ENCODE results near the gene HECTD4. TPM values are rescaled to one million over a fixed set of nuclear protein-coding genes. Genes with fewer than 3 reads are reported as not detected.

Gene HECTD4
- total and polyA plus RNA-seq, 9 of the 15 experiments (the other 6 are each of a cell fraction or from before 2014, with no cell fraction given), result 3.5 to 33.3 (median 13.5) TPM

DNA sequence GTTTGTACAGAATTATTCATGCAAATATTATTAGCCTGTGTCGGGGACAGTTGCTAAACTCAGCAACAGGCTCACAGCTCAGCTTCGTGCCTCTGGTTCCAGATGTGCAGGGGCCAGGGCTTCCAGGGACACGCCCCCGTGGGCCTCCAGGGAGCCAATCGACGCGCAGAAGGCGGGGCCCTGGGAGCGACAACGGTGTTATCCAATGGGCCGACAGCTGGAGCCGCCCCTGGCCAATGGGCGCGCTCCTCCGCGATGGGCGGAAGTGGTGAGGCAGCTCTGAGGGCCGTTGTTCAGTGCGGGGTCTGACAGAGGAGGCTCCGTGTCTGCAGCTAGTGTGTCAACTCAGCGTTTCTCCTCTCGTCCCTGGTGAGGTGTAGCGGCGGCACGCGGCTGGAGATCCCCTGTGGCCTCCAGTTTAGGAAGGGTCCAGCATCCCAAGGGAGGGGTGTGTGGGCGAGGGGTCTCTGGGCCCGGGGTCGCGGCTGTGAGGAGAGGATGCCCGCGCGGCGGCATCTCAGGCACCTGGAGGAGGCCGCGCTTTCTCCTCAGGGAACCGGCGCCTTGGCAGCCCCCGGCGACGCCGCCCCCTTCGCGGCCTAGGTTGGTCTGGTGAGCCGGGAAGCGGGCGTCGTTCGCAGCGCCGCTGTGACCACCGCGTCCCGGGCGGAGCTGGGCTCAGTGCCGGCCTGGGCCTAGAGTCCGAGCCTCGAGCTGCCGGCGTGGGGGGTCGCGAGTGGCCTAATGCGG is 256.8 kb downstream of the HECTD4 start, which contains the start of gene TRAFD1 (continued):
- TF ChIP-seq YY1 (IDR thresholded peaks at IDR 0.05; ENCODE audit: borderline replicate concordance in 1 of 3, control insufficient read depth in 1 of 3, extremely low read depth in 1 of 3, insufficient read depth in 3 of 3, insufficient read length in 1 of 3, insufficient replicate concordance in 2 of 3, low read depth in 1 of 3, low read length in 2 of 3) (peak in 1 of 3 experiments; percentile 8), SP2 (IDR thresholded peaks at IDR 0.05; ENCODE audit: extremely low read depth, low read depth, low read length, poor library complexity, severe bottlenecking) (peak; percentile 94), CREB1 (IDR thresholded peaks at IDR 0.05) (peak; percentile 65; the same call in 1 of the 2 replicates), CREB1 (CRISPR knock-in tag; IDR thresholded peaks at IDR 0.05) (peak; percentile 71), SMARCA5 (IDR thresholded peaks at IDR 0.05) (no peak), PTBP1 (IDR thresholded peaks at IDR 0.05; ENCODE audit: low read depth, low read length) (no peak), KAT2B (IDR thresholded peaks at IDR 0.05; ENCODE audit: low read depth, low read length) (no peak), NR4A1 (CRISPR knock-in tag; IDR thresholded peaks at IDR 0.05) (no peak), NR4A1 (tag; IDR thresholded peaks at IDR 0.05) (no peak), EWSR1 (IDR thresholded peaks at IDR 0.05; ENCODE audit: borderline replicate concordance, low read depth, partially characterized antibody) (no peak), ZNF239 (CRISPR knock-in tag; IDR thresholded peaks at IDR 0.05) (no peak), NFE2 (IDR thresholded peaks at IDR 0.05; ENCODE audit: low read depth) (no peak), ZNF212 (CRISPR knock-in tag; IDR thresholded peaks at IDR 0.05) (no peak), NBN (IDR thresholded peaks at IDR 0.05; ENCODE audit: low read depth) (no peak), DACH1 (IDR thresholded peaks at IDR 0.05; ENCODE audit: partially characterized antibody) (no peak)
- TF ChIP-seq, protein P1, sequence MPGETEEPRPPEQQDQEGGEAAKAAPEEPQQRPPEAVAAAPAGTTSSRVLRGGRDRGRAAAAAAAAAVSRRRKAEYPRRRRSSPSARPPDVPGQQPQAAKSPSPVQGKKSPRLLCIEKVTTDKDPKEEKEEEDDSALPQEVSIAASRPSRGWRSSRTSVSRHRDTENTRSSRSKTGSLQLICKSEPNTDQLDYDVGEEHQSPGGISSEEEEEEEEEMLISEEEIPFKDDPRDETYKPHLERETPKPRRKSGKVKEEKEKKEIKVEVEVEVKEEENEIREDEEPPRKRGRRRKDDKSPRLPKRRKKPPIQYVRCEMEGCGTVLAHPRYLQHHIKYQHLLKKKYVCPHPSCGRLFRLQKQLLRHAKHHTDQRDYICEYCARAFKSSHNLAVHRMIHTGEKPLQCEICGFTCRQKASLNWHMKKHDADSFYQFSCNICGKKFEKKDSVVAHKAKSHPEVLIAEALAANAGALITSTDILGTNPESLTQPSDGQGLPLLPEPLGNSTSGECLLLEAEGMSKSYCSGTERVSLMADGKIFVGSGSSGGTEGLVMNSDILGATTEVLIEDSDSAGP (CRISPR knock-in tag; IDR thresholded peaks at IDR 0.05), result 0 out of 2 replicates have a peak, but pooled peaks have one; percentile 17
- TF ChIP-seq, protein P2, sequence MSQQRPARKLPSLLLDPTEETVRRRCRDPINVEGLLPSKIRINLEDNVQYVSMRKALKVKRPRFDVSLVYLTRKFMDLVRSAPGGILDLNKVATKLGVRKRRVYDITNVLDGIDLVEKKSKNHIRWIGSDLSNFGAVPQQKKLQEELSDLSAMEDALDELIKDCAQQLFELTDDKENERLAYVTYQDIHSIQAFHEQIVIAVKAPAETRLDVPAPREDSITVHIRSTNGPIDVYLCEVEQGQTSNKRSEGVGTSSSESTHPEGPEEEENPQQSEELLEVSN (IDR thresholded peaks at IDR 0.05; ENCODE audit: borderline replicate concordance in 1 of 2, extremely low read depth in 1 of 2, insufficient read depth in 1 of 2, insufficient read length in 1 of 2, low read depth in 1 of 2, low read length in 1 of 2, poor library complexity in 1 of 2, severe bottlenecking in 1 of 2), result peak; percentile 36 to 55
- TF ChIP-seq, protein P3, sequence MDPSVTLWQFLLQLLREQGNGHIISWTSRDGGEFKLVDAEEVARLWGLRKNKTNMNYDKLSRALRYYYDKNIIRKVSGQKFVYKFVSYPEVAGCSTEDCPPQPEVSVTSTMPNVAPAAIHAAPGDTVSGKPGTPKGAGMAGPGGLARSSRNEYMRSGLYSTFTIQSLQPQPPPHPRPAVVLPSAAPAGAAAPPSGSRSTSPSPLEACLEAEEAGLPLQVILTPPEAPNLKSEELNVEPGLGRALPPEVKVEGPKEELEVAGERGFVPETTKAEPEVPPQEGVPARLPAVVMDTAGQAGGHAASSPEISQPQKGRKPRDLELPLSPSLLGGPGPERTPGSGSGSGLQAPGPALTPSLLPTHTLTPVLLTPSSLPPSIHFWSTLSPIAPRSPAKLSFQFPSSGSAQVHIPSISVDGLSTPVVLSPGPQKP (CRISPR knock-in tag; IDR thresholded peaks at IDR 0.05), result no peak
- TF ChIP-seq, protein P4, sequence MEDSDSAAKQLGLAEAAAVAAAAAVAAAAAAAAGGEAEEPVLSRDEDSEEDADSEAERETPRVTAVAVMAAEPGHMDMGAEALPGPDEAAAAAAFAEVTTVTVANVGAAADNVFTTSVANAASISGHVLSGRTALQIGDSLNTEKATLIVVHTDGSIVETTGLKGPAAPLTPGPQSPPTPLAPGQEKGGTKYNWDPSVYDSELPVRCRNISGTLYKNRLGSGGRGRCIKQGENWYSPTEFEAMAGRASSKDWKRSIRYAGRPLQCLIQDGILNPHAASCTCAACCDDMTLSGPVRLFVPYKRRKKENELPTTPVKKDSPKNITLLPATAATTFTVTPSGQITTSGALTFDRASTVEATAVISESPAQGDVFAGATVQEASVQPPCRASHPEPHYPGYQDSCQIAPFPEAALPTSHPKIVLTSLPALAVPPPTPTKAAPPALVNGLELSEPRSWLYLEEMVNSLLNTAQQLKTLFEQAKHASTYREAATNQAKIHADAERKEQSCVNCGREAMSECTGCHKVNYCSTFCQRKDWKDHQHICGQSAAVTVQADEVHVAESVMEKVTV (CRISPR knock-in tag; IDR thresholded peaks at IDR 0.05), result no peak
- TF ChIP-seq, protein P5, sequence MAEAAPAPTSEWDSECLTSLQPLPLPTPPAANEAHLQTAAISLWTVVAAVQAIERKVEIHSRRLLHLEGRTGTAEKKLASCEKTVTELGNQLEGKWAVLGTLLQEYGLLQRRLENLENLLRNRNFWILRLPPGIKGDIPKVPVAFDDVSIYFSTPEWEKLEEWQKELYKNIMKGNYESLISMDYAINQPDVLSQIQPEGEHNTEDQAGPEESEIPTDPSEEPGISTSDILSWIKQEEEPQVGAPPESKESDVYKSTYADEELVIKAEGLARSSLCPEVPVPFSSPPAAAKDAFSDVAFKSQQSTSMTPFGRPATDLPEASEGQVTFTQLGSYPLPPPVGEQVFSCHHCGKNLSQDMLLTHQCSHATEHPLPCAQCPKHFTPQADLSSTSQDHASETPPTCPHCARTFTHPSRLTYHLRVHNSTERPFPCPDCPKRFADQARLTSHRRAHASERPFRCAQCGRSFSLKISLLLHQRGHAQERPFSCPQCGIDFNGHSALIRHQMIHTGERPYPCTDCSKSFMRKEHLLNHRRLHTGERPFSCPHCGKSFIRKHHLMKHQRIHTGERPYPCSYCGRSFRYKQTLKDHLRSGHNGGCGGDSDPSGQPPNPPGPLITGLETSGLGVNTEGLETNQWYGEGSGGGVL (CRISPR knock-in tag; IDR thresholded peaks at IDR 0.05), result no peak

Data from K562 (cell line).